NCI-H1930 (cell line): ENCODE results near the gene VWC2L.

Source experiments
- DNase-seq, 2 experiments: peaks; one replicate each; lab custom pipeline; 2025; lab: John Stamatoyannopoulos, UW

VWC2L gene

DNA sequence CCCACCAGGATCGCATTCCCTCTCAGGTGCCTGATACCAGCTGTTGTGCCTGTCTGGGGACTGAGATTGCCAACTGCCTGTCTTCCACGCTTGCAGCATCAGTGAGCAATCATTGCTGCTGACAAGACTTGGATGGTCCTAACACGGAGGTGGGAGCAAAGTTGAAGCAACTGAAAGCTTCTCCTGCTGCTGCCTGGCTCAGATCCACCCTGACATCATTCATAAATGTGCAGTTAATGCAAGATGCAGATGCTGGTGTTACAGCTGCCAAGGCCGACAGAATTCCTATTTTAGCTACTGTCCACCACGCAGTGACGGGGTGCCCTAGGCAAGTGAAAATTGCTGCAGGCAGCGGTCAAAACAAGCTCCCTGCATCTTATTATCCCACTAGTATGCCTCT, 131.4 kb downstream of the VWC2L start:
- DNase-seq: no peak

DNA sequence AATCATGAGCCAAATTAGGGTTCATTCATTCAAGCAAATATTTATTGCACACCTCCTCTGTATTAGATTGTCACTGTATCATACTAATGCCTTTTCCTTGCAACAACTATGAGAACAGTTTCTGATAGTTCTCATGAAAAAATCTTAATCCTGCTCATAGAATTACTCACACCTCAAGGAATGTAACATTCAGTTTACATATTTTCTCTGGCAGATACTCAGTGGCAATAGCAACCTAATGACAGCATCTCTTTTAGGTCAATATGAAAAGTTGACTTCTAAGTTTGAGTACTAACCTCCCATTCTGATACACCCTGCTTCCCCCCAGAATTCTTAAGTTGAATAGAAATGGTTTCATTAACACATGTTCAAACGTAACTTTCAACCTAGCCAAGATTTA, 132.0 kb downstream of the VWC2L start:
- DNase-seq: no peak

DNA sequence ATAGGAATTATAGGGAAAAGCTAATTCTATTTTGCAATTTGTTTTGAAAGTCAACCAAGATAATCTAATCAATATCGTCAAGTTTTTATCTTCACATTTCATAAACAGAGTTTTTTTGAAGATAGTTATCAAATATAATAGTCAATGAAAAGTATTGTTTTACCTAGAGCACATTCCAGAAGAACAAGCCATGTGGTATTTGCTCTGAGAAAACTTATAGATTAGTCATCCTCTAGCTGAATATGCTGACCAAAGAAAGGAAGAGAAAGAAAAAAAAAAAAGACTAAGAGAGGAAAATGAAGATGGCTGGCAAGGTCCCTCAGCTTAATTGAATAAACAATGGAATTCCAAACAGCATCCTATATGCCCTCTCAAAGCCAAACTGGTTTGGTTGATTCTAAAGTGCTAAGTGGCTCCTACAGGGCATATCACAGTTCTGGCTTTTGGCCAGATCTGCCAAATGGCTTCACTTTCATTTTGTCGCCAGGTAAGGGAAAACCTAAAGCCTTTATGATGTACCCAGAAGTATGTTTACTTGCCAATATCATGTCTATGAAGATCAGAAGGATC, 132.6 kb downstream of the VWC2L start:
- no peak for DNase-seq

- DNase-seq: no peak
These were observed 135.2 kb downstream of the VWC2L start for GRCh38 chr2:214545898-214546542.

DNA sequence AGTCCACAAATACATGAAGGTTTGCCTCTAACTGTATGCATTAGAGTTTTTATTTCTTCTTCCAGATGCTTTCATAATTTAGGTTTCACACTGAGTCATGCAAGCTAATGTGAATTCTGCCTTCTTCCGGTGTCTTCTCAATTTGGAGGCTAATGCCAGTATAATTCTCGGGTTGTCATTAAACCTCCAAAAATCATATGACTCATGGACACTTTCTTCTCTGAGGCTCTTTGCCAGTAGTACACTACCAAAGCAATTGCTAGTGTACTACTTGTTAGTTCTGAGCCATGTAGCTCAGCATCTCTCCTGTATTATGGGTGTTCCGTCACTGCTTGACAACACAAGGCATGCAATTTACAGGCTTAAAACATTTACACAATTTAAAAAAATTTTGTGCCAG, 137.1 kb downstream of the VWC2L start:
- no peak for DNase-seq

GRCh38 chr2:214549946-214550345, 139.1 kb downstream of the VWC2L start:
- no peak for DNase-seq

DNA sequence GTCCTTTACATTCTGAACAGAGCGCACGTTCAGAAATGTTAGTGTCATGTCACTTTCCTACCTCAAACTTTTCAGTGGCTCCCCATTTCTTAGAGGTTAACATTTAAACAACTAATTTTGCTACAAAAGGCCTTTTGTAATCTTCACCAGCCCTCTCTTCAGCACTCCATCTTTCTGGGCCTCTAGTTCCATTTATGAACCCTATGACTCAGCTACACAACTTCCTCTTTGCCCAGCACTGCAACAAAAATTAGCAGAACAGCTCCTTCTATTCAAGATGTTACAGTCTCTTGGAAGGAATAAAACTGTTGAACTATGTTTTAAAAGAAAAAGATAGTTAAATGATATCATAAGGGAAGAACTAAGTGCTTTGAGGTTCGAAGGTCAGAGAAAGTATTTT, 139.9 kb downstream of the VWC2L start:
- no peak for DNase-seq

- DNase-seq: no peak
These were observed 147.0 kb downstream of the VWC2L start for GRCh38 chr2:214557884-214558283.

DNA sequence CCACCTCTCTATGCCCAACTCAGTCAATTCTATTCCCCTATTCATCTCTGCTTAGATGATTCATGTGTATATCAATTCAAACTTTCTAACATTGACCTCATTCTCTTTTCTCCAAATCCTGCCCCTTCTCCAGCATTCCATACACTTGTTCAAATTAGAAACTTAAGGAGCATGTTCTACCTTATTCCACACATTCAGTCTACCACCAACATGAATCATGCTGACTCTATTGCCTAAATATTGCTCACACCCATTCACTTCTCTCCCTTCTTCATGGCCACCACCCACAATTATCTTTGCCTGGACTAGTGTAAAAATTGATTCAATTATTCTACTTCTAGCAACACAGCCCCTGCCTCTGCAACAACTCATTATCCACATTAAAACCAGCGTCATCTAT, 147.5 kb downstream of the VWC2L start:
- no peak for DNase-seq

- no peak for DNase-seq
These were observed 149.3 kb downstream of the VWC2L start for GRCh38 chr2:214560176-214560575.

- no peak for DNase-seq
These were observed 149.8 kb downstream of the VWC2L start for GRCh38 chr2:214560618-214561190.

DNA sequence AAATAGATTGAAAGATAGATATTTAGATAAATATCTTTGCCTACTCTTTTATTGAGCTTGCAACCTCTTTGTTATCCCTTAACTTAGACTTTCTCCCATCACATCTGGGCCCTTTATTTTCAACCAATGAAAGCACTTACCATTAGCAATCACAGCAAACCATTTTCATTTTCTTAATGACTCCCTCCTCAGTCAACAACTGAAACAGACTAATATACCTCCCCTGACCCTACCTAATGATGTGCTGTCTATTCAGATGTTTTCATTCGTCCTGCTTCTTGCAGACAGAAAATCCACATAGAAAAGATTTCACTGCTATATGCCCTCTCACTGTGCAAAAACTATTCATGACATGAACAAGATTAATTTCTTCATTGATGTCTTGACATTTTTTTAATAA, 154.4 kb downstream of the VWC2L start:
- no peak for DNase-seq

GRCh38 chr2:214566457-214566856, 155.6 kb downstream of the VWC2L start:
- no peak for DNase-seq

DNA sequence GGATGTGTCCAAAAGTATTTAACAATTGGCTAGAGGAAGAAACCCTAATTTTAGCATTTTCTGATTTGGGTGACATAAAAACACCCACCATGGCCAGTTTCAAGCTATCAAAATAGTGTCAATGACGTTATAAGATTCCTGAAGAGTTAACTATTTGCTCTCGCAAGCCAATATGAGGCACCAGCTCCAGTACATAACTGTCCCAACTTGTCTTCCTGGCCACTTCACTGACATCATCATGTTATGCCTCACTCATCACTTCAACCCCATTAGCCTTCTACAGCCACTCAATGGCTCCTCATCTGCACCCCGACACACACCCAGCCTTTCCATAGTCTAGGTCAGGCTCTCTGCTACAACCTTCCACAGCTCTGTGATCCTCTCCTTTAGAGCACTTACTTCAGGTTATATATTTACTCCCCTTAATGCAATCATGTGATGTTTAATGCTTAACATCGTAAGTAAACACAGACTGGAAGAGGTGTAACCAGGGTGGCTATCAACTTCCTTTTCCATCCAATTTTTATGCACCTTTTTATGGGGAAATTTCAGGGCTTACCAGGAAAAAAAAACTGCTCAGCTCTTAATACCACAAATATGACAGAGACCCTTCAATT, 158.7 kb downstream of the VWC2L start:
- no peak for DNase-seq

GRCh38 chr2:214574084-214574781, 163.4 kb downstream of the VWC2L start:
- no peak for DNase-seq

DNA sequence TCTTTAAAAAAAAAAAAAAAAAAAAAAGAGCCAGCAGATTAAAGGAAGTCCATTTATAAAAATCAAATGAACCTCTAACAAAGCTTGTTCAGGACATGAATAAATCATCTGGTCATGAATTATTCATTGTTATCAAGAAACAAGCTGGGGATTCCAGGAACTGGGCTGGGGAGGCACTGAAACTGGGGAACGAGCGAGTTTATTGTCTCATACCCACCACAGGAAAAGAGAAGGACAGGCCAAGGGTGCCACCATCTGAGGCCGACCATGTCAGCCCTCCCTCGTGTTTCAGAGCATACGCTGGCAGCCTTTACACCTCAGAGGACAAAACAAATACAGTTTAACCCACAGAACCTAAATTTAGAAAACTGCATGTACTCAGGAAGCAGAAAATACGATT, 164.2 kb downstream of the VWC2L start:
- no peak for DNase-seq

DNA sequence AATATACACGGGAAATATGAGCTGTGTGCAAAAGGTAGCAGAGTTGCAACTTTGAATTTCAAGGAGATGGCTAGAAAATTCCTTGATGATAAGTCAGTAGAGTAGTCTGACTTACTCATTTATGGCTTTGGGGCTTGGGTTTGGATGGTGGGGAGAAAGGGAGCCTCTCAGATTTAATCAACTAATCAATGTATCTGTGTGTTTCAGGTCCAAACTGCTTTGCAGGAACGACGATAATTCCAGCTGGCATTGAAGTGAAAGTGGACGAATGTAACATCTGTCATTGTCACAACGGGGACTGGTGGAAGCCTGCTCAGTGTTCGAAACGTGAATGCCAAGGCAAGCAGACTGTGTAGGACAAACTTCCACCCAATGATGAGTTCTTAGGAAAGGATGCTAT, 164.6 kb downstream of the VWC2L start:
- DNase-seq: no peak

DNA sequence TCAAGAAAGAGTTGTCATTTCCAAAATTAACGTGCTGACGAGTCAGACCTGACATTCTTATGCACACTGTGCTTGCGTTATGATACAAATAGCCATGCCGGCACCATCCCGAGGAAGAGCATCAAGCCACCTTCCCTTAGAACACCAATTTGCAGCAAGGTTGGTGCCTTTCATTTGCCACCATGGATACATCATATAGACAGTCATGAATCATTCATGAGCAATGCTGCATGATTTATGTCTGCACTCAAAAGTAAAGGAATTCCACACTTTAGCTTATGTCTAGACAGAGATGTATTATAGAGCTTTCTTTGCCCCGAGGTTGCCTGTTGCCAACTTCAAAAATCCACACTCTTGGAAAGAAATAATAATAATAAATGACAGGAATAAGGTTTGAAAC, 166.9 kb downstream of the VWC2L start:
- DNase-seq: no peak

- DNase-seq: no peak
These were observed 167.6 kb downstream of the VWC2L start for GRCh38 chr2:214578442-214578841.

- no peak for DNase-seq
These were observed 168.2 kb downstream of the VWC2L start for GRCh38 chr2:214579035-214579434.

GRCh38 chr2:214587442-214587841, 176.6 kb downstream of the VWC2L start:
- no peak for DNase-seq

- DNase-seq: no peak
These were observed 180.5 kb downstream of the VWC2L start for GRCh38 chr2:214591366-214591765.

DNA sequence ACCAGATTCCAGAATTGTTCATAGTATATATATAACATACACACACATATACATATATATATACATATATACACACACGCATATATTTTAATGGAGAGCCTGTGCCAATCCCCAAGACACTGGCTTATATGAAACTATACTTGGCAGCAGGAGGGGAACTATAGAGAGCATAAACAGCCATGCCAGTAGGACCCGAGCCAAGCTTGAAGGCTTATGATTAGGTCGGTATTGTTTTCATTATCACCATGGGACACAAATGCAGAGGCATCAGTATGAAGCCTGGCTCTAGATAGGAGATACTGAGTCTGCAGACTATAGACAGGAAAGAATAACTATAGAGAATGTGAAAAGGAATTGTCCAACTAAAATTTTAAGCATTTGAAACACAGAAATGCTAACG, 181.2 kb downstream of the VWC2L start:
- DNase-seq: no peak
